Measurements from ENCODE around the gene PTPN2.

The PTPN2 gene

DNA sequence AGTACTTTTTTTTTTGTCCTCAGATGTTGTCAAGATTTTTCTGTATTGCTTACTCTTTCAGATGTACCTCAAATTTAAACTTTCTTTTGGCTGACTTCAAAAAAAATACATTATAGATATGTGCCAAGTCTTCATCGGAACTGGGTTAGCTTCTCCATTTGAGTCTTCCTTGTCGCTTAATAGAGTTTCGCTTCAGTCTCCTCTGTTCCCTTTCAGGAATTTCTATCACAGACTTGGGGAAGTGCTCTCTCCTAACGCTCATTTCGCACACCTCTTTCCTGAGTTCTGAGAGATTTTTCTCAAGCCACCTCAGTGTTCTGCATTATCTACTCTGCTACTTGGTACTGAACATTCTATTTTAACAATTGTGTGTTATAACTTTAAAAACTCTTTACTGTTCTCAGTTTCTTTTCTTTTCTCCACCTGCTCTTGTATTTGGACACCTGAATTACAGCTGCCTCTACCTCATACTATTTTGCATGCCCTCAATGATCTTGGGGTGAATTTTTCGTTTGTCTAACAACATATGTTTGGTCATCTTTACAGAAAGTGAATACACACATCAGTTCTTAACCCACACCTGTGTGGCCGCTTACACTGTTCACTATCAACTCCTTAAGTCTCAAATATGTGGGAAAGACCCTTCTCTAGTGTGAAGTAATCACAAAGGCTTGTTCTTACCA lies 16.5 kb downstream of the PTPN2 start:
- H3K4me3 ChIP-seq (IDR thresholded peaks at IDR 0.05; ENCODE audit: insufficient read depth, low read depth, low read length), result no peak overlapping the region
- peaks cover 54% of the 10 kb centered on the region for H3K4me1 ChIP-seq (ENCODE audit: low read depth, poor library complexity, severe bottlenecking)
- H3K4me2 ChIP-seq, result peak overlapping the region; percentile 33; the same call in 1 of the 2 replicates
- H3K36me3 ChIP-seq (ENCODE audit: insufficient read depth), result no peaks in the 10 kb centered on the region
- no peaks in the 10 kb centered on the region for H3K27me3 ChIP-seq (ENCODE audit: insufficient read depth, low read depth)
- no peak for TF ChIP-seq CTCF (conservative IDR thresholded peaks at IDR 0.05; ENCODE audit: low read depth, low read length)
- no peaks in the 10 kb centered on the region for H4K20me1 ChIP-seq (ENCODE audit: insufficient read depth)
- H3K9ac ChIP-seq, result no peak overlapping the region
- H3K27ac ChIP-seq, result peak overlapping the region; percentile 36; the same call in 1 of the 2 replicates
- no peak overlapping the region for H2AFZ ChIP-seq (ENCODE audit: low read depth)
- peaks cover 59% of the 10 kb centered on the region; the same call in 1 of the 2 replicates for H3K79me2 ChIP-seq (ENCODE audit: insufficient read depth, low read depth)

DNA sequence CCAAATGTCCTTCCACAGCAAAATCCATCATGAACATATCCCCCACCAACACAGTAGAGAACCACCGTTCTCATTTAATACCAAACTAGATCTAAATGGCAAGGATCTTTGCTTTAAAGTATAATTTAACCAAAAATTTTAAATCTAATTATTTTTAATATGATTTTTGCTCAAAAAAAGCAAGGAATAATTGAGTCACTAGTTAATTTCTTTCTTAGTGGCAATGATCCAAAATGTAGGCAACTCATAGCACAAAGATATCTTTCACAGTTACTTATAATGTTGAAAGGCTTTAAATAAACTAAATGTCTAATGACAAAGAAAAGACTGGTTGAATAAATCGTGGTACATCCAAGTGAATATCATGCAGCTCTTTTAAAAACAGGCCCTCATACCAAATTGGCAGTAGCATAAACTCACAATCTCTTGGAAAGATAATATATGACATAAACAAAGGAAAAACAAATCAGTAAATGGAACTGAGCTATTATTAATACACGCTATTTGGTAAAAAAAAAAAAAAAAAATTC lies 20.3 kb downstream of the PTPN2 start:
- no peak overlapping the region for H3K27ac ChIP-seq
- TF ChIP-seq CTCF (conservative IDR thresholded peaks at IDR 0.05; ENCODE audit: low read depth, low read length), result no peak

DNA sequence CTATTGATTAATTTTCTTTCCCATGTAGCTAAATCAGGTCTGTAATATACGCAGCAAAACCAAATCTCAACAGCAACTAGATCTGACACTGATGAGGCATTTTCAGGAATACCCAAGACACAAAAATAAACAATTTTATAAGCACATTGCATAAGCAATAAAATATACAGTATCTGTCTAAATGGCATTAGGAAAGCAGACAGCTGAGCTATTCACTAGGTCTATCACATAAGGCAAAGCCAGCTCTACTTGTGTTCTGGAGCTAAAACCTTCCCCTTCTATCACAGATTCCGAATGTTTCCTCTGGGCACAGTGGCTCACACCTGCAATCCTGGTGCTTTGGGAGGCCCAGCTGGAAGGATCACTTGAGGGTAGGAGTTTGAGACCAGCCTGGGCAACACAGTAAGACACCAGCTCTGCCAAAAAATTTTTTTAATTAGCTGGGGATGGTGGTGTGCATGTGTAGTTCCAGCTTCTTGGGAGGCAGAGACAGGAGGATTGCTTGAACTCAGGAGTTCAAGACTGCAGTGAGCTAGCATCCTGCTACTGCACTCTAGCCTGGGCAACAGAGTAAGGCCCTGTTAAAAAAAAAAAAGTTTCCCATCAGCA lies 21.1 kb downstream of the PTPN2 start:
- H3K27me3 ChIP-seq (ENCODE audit: insufficient read depth, low read depth), result no peaks in the 10 kb centered on the region
- H4K20me1 ChIP-seq (ENCODE audit: insufficient read depth), result no peaks in the 10 kb centered on the region
- TF ChIP-seq CTCF (conservative IDR thresholded peaks at IDR 0.05; ENCODE audit: low read depth, low read length), result no peak
- H3K79me2 ChIP-seq (ENCODE audit: insufficient read depth, low read depth), result peaks cover 87% of the 10 kb centered on the region
- peak overlapping the region; percentile 95; the same call in 1 of the 2 replicates for H3K4me2 ChIP-seq
- no peak overlapping the region for H2AFZ ChIP-seq (ENCODE audit: low read depth)
- no peaks in the 10 kb centered on the region for H3K36me3 ChIP-seq (ENCODE audit: insufficient read depth)
- no peak overlapping the region for H3K4me3 ChIP-seq (IDR thresholded peaks at IDR 0.05; ENCODE audit: insufficient read depth, low read depth, low read length)
- peak overlapping the region; percentile 52; the same call in 1 of the 2 replicates for H3K27ac ChIP-seq
- H3K4me1 ChIP-seq (ENCODE audit: low read depth, poor library complexity, severe bottlenecking), result peaks cover 84% of the 10 kb centered on the region
- no peak overlapping the region for H3K9ac ChIP-seq

More for the DNA sequence above, 20.3 kb downstream of the PTPN2 start:
- H3K36me3 ChIP-seq (ENCODE audit: insufficient read depth), result no peaks in the 10 kb centered on the region
- no peaks in the 10 kb centered on the region for H3K27me3 ChIP-seq (ENCODE audit: insufficient read depth, low read depth)
- H3K4me1 ChIP-seq (ENCODE audit: low read depth, poor library complexity, severe bottlenecking), result peaks cover 84% of the 10 kb centered on the region
- no peak overlapping the region for H2AFZ ChIP-seq (ENCODE audit: low read depth)
- no peak overlapping the region for H3K9ac ChIP-seq
- H3K79me2 ChIP-seq (ENCODE audit: insufficient read depth, low read depth), result peaks cover 84% of the 10 kb centered on the region
- H4K20me1 ChIP-seq (ENCODE audit: insufficient read depth), result no peaks in the 10 kb centered on the region
- no peak overlapping the region for H3K4me3 ChIP-seq (IDR thresholded peaks at IDR 0.05; ENCODE audit: insufficient read depth, low read depth, low read length)
- peak overlapping the region; percentile 95 for H3K4me2 ChIP-seq

GRCh38 chr18:12862467-12862866 lies 21.6 kb downstream of the PTPN2 start:
- Histone ChIP-seq H3K9ac (peak overlapping the region; percentile 27; the same call in 1 of the 2 replicates), H3K4me2 (peak overlapping the region; percentile 95; the same call in 1 of the 2 replicates), H3K27ac (peak overlapping the region; percentile 52; the same call in 1 of the 2 replicates), H3K36me3 (ENCODE audit: insufficient read depth) (no peaks in the 10 kb centered on the region), H2AFZ (ENCODE audit: low read depth) (no peak overlapping the region), H3K4me1 (ENCODE audit: low read depth, poor library complexity, severe bottlenecking) (peaks cover 84% of the 10 kb centered on the region), H3K27me3 (ENCODE audit: insufficient read depth, low read depth) (no peaks in the 10 kb centered on the region), H4K20me1 (ENCODE audit: insufficient read depth) (no peaks in the 10 kb centered on the region), H3K4me3 (IDR thresholded peaks at IDR 0.05; ENCODE audit: insufficient read depth, low read depth, low read length) (no peak overlapping the region), H3K79me2 (ENCODE audit: insufficient read depth, low read depth) (peaks cover 92% of the 10 kb centered on the region)
- no peak for TF ChIP-seq CTCF (conservative IDR thresholded peaks at IDR 0.05; ENCODE audit: low read depth, low read length)

All from KMS-11 (cell line).